SK-N-SH (cell line): ENCODE data around the gene RGMA. TPM values are rescaled to one million over a fixed set of nuclear protein-coding genes. Genes with fewer than 3 reads are reported as not detected.

Experiments used
- CTCF ChIA-PET: fragments of 300-600, 350-600 bp; formaldehyde crosslinking; extraction: SDS; loops from one replicate; lab custom pipeline; 2021; lab: Yijun Ruan, JAX
- POLR2A ChIA-PET: fragments of 350-600 bp; sonication (Branson Sonifier 250); formaldehyde crosslinking; extraction: SDS; loops from one replicate; lab custom pipeline; 2020; ENCODE audit warnings: antibody characterized with exemption, inconsistent platforms; lab: Yijun Ruan, JAX
- DNase-seq: peaks from one replicate; pipeline ENCODE4 v3.0.0; 2012
- H2AFZ ChIP-seq: fragments of 200-600 bp; sonication (generic); 2 replicates; pipeline ENCODE4 v1.8.1; 2016; ENCODE audit warnings: antibody characterized with exemption, mild to moderate bottlenecking, low read depth
- H3F3A ChIP-seq: fragments of 200-600 bp; sonication (generic); replicated peaks from 2 replicates; pipeline ENCODE3; 2016; ENCODE audit warnings: antibody characterized with exemption, mild to moderate bottlenecking; ENCODE audit not compliant: insufficient read depth
- H3K27ac ChIP-seq, 2 experiments: fragments of 200-500 bp in 1 of 2; fragments of 200-600 bp in 1 of 2; sonication (Bioruptor generic) in 1 of 2; sonication (generic), shearing (Covaris generic) in 1 of 2; 2 replicates each; pipeline versions ENCODE4 v1.5.1 to v1.6.1; 2014 to 2016; ENCODE audit warnings: low read depth in 2 of 2, inconsistent platforms in 1 of 2, low read length in 1 of 2, mild to moderate bottlenecking in 1 of 2, mixed read lengths in 1 of 2
- H3K27me3 ChIP-seq: fragments of 200-600 bp; sonication (generic), shearing (Covaris generic); 2 replicates; pipeline ENCODE4 v1.6.1; 2016; ENCODE audit warnings: mixed run types; ENCODE audit not compliant: insufficient read depth
- H3K36me3 ChIP-seq, 2 experiments: fragments of 200-500 bp in 1 of 2; fragments of 200-600 bp in 1 of 2; sonication (Bioruptor generic) in 1 of 2; sonication (generic) in 1 of 2; replicated peaks in 1 of 2; 2 replicates each; pipeline versions ENCODE3 to v1.5.1; 2014 to 2016; ENCODE audit warnings: low read length in 1 of 2, mild to moderate bottlenecking in 1 of 2; ENCODE audit not compliant: insufficient read depth in 2 of 2, control insufficient read depth in 1 of 2
- H3K4me1 ChIP-seq, 2 experiments: fragments of 200-500 bp in 1 of 2; fragments of 200-600 bp in 1 of 2; sonication (Bioruptor generic) in 1 of 2; sonication (generic), shearing (Covaris generic) in 1 of 2; 2 replicates each; pipeline versions ENCODE4 v1.5.1 to v1.6.1; 2014 to 2016; ENCODE audit warnings: low read depth in 1 of 2, low read length in 1 of 2, mixed run types in 1 of 2; ENCODE audit not compliant: insufficient read depth in 2 of 2, control insufficient read depth in 1 of 2
- H3K4me2 ChIP-seq: fragments of 200-600 bp; sonication (generic), shearing (Covaris generic); 2 replicates; pipeline ENCODE4 v1.6.1; 2017; ENCODE audit warnings: mixed run types
- H3K4me3 ChIP-seq, 2 experiments: fragments of 200-500 bp in 1 of 2; fragments of 200-600 bp in 1 of 2; sonication (Bioruptor generic) in 1 of 2; sonication (generic), shearing (Covaris generic) in 1 of 2; 2 replicates each; pipeline versions ENCODE4 v1.5.1 to v1.8.1; 2014 to 2016; ENCODE audit warnings: low read depth in 2 of 2, inconsistent platforms in 1 of 2, low read length in 1 of 2, mild to moderate bottlenecking in 1 of 2, mixed read lengths in 1 of 2, moderate library complexity in 1 of 2
- H3K79me2 ChIP-seq: fragments of 200-600 bp; sonication (generic); 2 replicates; pipeline ENCODE4 v1.8.1; 2017; ENCODE audit warnings: mild to moderate bottlenecking; ENCODE audit not compliant: insufficient read depth
- H3K9ac ChIP-seq: fragments of 200-600 bp; sonication (generic); 2 replicates; pipeline ENCODE4 v1.6.1; 2017; ENCODE audit warnings: mixed run types
- H3K9me2 ChIP-seq: fragments of 200-600 bp; sonication (generic); 2 replicates; pipeline ENCODE4 v1.6.1; 2017; ENCODE audit warnings: mixed run types
- H3K9me3 ChIP-seq: fragments of 200-600 bp; sonication (generic); 2 replicates; pipeline ENCODE4 v1.6.1; 2017; ENCODE audit warnings: mixed run types, mild to moderate bottlenecking, moderate library complexity
- H4K20me1 ChIP-seq: fragments of 200-600 bp; sonication (generic); 2 replicates; pipeline ENCODE4 v1.6.1; 2017; ENCODE audit warnings: mild to moderate bottlenecking, mixed run types; ENCODE audit not compliant: insufficient read depth
- ELF1 ChIP-seq: IDR thresholded peaks from 2 replicates; pipeline ENCODE4 v1.4.0; 2012
- EZH2phosphoT487 ChIP-seq: fragments of 200-600 bp; sonication (generic); IDR thresholded peaks from 2 replicates; pipeline ENCODE4 v1.6.1; 2017; ENCODE audit warnings: low read depth, mixed run types, mild to moderate bottlenecking, antibody characterized with exemption, moderate library complexity, borderline replicate concordance
- FOSL2 ChIP-seq: IDR thresholded peaks from 2 replicates; pipeline ENCODE4 v1.4.0; 2012; ENCODE audit warnings: low read depth, mild to moderate bottlenecking, moderate library complexity, borderline replicate concordance
- FOXJ3 ChIP-seq: sonication (generic); formaldehyde crosslinking; IDR thresholded peaks from 2 replicates; pipeline ENCODE4 v1.5.1; 2020; ENCODE audit warnings: mild to moderate bottlenecking, missing genetic modification reagents
- FOXM1 ChIP-seq: IDR thresholded peaks from 2 replicates; pipeline ENCODE4 v1.4.0; 2012; ENCODE audit warnings: low read depth, mild to moderate bottlenecking
- GABPA ChIP-seq: IDR thresholded peaks from 2 replicates; pipeline ENCODE4 v1.4.0; 2012; ENCODE audit warnings: low read depth, mild to moderate bottlenecking
- GATA2 ChIP-seq: sonication (generic); formaldehyde crosslinking; IDR thresholded peaks from 2 replicates; pipeline ENCODE4 v1.5.0; 2020; ENCODE audit warnings: mild to moderate bottlenecking, missing genetic modification reagents
- IRF3 ChIP-seq: fragments of 150-350 bp; IDR thresholded peaks from 2 replicates; pipeline ENCODE4 v1.6.1; 2016; ENCODE audit warnings: mild to moderate bottlenecking, low read depth, low read length
- JUND ChIP-seq: IDR thresholded peaks from 2 replicates; pipeline ENCODE4 v1.4.0; 2012
- MAX ChIP-seq: IDR thresholded peaks from 2 replicates; pipeline ENCODE4 v1.4.0; 2012; ENCODE audit warnings: low read depth
- MXI1 ChIP-seq: IDR thresholded peaks from 2 replicates; pipeline ENCODE4 v1.6.1; 2012; ENCODE audit warnings: mild to moderate bottlenecking, low read depth, low read length, improper control_type of control experiment
- NFIC ChIP-seq: IDR thresholded peaks from 2 replicates; pipeline ENCODE4 v1.4.0; 2012; ENCODE audit warnings: borderline replicate concordance
- NRF1 ChIP-seq: IDR thresholded peaks from 2 replicates; pipeline ENCODE4 v1.6.1; 2012; ENCODE audit warnings: low read depth, mild to moderate bottlenecking, low read length
- PBX3 ChIP-seq: IDR thresholded peaks from 2 replicates; pipeline ENCODE4; 2012
- POLR2AphosphoS5 ChIP-seq: IDR thresholded peaks from 2 replicates; pipeline ENCODE4 v1.6.1; 2012; ENCODE audit warnings: low read depth, low read length
- RCOR1 ChIP-seq: fragments of 150-350 bp; IDR thresholded peaks from 2 replicates; pipeline ENCODE4 v1.6.1; 2017; ENCODE audit warnings: antibody characterized with exemption, low read length
- RFX5 ChIP-seq: IDR thresholded peaks from 2 replicates; pipeline ENCODE4 v1.6.1; 2012; ENCODE audit warnings: mild to moderate bottlenecking, improper control_type of control experiment, low read length
- RXRA ChIP-seq: IDR thresholded peaks from 2 replicates; pipeline ENCODE4 v1.4.0; 2012; ENCODE audit warnings: low read depth, mild to moderate bottlenecking, borderline replicate concordance
- USF1 ChIP-seq: IDR thresholded peaks from 2 replicates; pipeline ENCODE4 v1.4.0; 2012; ENCODE audit warnings: low read depth, borderline replicate concordance
- ZBTB33 ChIP-seq: IDR thresholded peaks from 2 replicates; pipeline ENCODE4 v1.4.0; 2012; ENCODE audit warnings: low read depth, borderline replicate concordance
- WGBS: methylation state at CpG from one replicate; pipeline ENCODE4 v1.1.6; 2017; ENCODE audit warnings: low lambda C conversion rate; 5-methylcytosine and 5-hydroxymethylcytosine counted together
- polyA plus RNA-seq, 3 experiments: library from polyadenylated mRNA; depleted of rRNA; stranded (reverse); fragments of >200 nt; gene quantifications; 2 replicates each; pipeline ENCODE4 v1.2.3, GENCODE V29; 2012

The RGMA gene
- polyA plus RNA-seq, 1 of the 3 experiments (the other 2 are of a cell fraction), result 1.5 TPM

GRCh38 chr15:93060336-93061248 lies 28.4 kb downstream of the RGMA start:
- Histone ChIP-seq H3K9me2 (no peaks in the 10 kb centered on the region), H3K79me2 (no peaks in the 10 kb centered on the region), H3K4me1 (peaks cover 0 to 3% of the 10 kb centered on the region in 2 experiments; a peak in 2 of 4 replicates), H3K4me2 (no peak overlapping the region), H2AFZ (no peak overlapping the region), H4K20me1 (no peaks in the 10 kb centered on the region; the same call in 1 of the 2 replicates), H3F3A (no peaks in the 10 kb centered on the region), H3K9ac (no peak overlapping the region), H3K9me3 (no peaks in the 10 kb centered on the region), H3K4me3 (no peak overlapping the region), H3K36me3 (no peaks in the 10 kb centered on the region), H3K27me3 (no peaks in the 10 kb centered on the region), H3K27ac (no peak overlapping the region)
- 78% methylated on average over 17 of the region's 19 CpGs for WGBS
- ChIA-PET CTCF (interaction anchor here (1.0 to 3.8 kb wide), 4 partner anchors 12 to 1059 kb away, joined by 3 to 20 read pairs (median 12); no protein-coding TSS in a partner anchor), POLR2A (no interaction called here)
- no peak for DNase-seq
- TF ChIP-seq GABPA, result no peak
- TF ChIP-seq NRF1, result no peak
- no peak for TF ChIP-seq PBX3
- TF ChIP-seq MXI1, result no peak
- no peak for TF ChIP-seq FOXM1
- TF ChIP-seq RCOR1, result no peak
- no peak for TF ChIP-seq ELF1
- TF ChIP-seq JUND, result no peak
- no peak for TF ChIP-seq ZBTB33
- TF ChIP-seq NFIC, result no peak
- no peak for TF ChIP-seq GATA2 (CRISPR knock-in tag)
- no peak for TF ChIP-seq EZH2phosphoT487
- TF ChIP-seq MAX, result no peak
- TF ChIP-seq RFX5, result no peak

GRCh38 chr15:93059442-93059841 lies 29.6 kb downstream of the RGMA start:
- no peaks in the 10 kb centered on the region for H3K27me3 ChIP-seq
- H3K9me2 ChIP-seq, result no peaks in the 10 kb centered on the region
- H3F3A ChIP-seq, result no peaks in the 10 kb centered on the region
- H3K4me3 ChIP-seq, result no peak overlapping the region
- H3K27ac ChIP-seq, result no peak overlapping the region
- H3K79me2 ChIP-seq, result no peaks in the 10 kb centered on the region
- H3K4me2 ChIP-seq, result no peak overlapping the region
- peaks cover 0 to 3% of the 10 kb centered on the region in 2 experiments; a peak in 2 of 4 replicates for H3K4me1 ChIP-seq
- no peak for DNase-seq
- CTCF ChIA-PET, result interaction anchor here (1.1 to 3.8 kb wide), 4 partner anchors 23 to 1060 kb away, joined by 3 to 20 read pairs (median 12); no protein-coding TSS in a partner anchor
- no peak overlapping the region for H2AFZ ChIP-seq
- 63% methylated on average over 8 of the region's 8 CpGs for WGBS
- no peaks in the 10 kb centered on the region for H3K9me3 ChIP-seq
- POLR2A ChIA-PET, result no interaction called here
- no peaks in the 10 kb centered on the region; the same call in 1 of the 2 replicates for H4K20me1 ChIP-seq
- no peak overlapping the region for H3K9ac ChIP-seq
- no peaks in the 10 kb centered on the region for H3K36me3 ChIP-seq
- TF ChIP-seq FOXM1 (no peak), RXRA (no peak), FOSL2 (no peak), FOXJ3 (CRISPR knock-in tag) (no peak), IRF3 (no peak), POLR2AphosphoS5 (no peak), RFX5 (no peak), ELF1 (no peak), USF1 (no peak)
